ENCODE measurements around the gene PARD6G.

PARD6G gene

DNA sequence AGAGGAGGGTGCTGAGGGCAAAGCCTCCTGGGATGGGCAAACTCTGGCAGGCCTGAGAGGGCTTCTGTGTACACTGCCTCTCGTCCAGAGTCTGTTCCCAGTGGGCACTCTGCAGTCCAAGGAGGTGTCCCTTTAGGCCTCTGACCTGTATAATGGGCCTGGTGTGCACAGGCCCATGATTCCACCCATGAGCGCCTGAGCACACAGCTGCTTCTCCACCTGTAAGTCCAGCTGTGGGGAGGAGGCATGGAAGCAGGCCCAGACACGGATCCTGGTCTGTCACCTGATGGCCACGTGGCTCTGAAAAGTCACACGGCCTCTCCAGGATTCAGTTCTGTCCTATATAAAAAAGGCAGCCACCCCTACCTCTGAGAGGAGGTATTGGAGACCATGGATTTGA is 57.0 kb downstream of the PARD6G start:
- no peak for DNase-seq (ENCODE audit: low spot score)

DNA sequence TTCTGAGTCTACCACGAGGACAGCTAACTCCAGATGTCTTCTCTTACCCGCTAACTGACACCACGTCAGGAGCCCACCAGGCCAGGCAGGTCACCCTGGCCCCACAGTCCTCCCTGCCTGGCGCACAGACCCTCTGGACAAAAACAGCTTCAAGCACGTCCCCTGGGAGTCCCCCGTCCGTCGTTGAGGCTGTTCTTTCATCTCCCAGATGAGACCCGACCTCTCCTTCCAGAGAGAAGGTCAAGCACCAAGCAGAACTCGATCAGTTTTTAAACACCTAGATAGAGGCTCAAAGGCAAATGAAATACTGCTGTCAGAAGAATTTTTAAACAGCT is 57.8 kb downstream of the PARD6G start:
- no peak for DNase-seq (ENCODE audit: low spot score)

DNA sequence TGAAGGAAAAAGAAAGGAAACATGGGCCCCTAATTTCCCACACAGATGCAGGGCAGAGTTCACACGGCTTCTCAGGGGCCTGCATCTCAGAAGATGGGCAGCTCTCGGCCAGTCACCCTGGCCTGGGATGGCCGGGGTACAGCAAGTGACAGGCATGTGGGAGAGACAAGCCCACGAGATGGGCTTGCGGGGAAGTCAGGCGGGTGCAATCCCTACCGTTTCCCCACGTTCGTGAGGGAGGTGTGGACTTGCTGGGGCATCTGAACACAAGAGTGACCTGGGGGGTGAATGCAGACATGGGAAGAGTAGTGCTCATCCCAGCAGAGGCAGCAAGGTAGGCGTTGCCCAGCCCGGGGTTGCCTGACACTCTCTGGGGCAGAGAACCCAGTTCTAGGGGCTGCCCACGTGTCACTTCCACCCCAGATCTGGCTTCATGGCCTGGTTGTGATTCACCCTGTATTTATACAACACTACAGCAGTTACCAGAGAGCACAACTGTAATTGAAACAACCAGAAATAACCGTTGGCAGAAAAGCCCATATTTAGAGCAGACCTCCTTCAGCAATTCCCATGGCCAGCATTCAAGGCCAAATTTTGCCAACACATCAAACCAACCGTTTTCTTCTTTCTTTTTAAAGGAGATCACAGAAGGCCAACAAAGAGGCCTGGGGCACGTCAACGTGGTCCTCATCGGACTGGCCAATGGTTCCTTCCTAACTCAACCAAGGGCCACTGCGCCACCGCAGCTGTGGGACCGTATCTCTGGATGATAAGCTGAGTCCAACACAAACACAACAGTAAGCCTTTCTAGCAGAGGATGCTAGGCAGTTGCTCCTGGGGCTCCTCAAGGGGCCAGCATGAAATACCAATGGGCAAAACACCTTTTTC is 58.4 kb downstream of the PARD6G start:
- DNase-seq (ENCODE audit: low spot score) = no peak

DNA sequence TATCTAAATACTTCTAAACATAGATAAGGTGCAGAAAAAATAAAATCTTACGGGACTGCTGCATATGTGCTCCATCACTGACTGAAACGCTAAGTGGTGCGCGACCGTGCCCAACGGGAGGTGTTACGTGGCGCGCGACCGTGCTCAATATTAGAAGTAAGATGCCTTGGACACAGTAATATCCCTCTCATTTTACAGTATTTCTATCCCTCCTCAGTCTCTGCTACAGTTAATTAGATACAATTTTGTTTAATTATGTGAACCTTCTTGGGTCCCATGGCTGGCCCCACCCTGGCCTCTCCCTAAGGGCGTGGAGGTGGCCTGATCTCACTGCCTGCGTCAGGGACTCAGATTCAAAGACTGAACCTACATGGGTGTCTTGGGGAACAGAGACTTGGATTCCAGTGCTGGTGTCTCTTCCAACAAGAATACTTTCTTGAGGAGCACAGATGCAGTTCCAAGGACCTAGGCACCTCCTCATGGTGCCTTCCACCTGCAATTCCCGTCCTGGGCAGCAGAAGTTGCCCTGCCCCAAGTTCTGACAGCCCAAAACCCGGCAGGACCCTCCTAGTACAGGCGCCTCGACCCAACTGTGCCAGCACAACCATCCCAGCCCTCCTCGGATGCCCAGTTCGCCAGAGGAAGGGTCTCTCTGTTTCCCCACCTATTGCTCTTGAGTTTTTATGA is 59.2 kb downstream of the PARD6G start:
- no peak for DNase-seq (ENCODE audit: low spot score)

DNA sequence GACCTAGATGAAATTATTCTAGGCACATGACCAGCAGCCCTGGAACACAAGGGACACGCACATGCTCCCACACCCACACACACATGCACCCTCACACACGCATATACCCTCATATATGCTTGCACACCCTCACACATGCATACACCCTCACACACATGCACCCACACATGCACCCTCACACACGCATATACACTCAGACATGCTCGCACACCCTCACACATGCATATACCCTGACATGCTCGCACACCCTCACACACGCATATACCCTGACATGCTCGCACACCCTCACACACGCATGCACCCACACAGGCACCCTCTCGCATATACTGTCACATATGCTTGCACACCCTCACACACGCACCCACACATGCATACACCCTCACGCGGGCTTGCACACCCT is 61.8 kb downstream of the PARD6G start:
- no peak for DNase-seq (ENCODE audit: low spot score)

DNA sequence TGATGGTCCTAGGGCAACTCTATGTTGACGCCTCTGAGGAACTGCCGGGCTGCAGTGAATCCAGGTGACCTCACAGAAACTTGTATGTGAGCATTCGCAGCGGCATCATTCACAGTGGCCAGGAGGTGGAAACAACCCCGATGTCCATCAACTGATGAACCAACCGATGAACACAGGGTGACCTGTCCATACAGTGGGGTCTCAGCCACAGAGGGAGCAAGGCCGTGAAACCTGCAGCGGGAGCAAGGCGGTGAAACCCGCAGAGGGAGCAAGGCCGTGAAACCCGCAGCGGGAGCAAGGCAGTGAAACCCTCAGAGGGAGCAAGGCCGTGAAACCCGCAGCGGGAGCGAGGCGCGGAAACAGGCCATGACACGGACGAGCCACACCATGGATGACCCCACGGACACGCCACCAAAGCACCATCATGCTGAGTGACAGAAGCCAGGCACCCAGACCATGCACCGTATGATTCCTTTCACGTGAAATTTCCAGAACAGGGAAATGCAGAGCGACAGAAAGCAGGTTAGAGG is 63.0 kb downstream of the PARD6G start:
- no peak for DNase-seq (ENCODE audit: low spot score)

DNA sequence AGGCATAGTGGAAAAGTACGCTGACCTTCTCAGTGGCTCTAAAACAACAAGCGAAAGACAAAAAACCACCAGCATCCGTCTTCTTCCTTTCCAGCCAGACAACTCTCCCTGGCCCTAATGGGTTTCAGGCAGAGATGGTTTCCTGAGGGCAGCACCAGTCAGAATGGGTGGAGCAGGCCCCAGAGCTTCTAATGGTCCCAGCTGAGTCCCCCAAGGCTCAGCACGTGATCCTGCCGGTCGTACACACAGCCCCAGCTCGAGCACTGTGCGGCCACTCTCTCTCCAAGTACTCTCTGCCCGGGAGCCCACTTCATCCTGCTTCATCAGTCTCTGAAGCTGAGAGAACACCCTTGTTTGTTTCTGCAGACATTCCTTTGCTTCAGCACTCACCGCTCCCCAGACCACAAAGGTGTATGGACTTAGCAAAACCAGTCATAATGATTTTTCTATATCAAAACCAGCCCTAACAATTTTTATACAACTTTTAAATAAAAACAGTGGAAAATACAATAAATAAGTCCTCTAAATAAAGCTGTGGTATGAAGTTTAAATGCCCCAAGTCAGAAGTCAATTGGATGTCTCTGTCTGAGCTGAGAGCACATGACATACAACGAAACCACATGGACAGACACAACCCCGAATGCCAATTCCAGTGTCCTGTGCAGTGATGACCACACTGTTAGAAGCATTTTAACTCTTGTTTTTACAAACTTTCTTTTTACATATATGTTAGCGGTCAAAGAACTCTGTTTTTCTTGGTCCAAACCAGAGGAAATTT is 63.9 kb downstream of the PARD6G start:
- no peak for DNase-seq (ENCODE audit: low spot score)

DNA sequence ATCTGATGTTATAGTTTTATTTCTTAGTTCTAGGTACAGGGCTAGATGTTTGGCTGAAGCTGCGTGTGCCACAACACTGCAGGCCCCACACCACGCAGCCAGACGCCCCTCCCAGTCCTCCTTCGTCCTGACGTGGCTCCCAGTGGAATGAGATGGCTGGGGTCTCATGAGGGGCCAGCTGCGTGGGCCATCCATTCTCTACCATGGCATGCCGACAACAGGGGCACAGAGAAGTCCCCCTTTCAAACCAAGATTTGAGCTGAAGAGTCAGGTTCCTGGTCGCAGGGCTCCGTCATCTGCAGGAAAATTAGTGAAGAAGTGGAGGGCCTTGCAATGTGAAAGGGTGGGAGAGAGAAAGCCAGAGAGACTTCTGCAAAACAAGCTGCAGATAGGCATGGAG is 64.5 kb downstream of the PARD6G start:
- DNase-seq (ENCODE audit: low spot score) = no peak

DNA sequence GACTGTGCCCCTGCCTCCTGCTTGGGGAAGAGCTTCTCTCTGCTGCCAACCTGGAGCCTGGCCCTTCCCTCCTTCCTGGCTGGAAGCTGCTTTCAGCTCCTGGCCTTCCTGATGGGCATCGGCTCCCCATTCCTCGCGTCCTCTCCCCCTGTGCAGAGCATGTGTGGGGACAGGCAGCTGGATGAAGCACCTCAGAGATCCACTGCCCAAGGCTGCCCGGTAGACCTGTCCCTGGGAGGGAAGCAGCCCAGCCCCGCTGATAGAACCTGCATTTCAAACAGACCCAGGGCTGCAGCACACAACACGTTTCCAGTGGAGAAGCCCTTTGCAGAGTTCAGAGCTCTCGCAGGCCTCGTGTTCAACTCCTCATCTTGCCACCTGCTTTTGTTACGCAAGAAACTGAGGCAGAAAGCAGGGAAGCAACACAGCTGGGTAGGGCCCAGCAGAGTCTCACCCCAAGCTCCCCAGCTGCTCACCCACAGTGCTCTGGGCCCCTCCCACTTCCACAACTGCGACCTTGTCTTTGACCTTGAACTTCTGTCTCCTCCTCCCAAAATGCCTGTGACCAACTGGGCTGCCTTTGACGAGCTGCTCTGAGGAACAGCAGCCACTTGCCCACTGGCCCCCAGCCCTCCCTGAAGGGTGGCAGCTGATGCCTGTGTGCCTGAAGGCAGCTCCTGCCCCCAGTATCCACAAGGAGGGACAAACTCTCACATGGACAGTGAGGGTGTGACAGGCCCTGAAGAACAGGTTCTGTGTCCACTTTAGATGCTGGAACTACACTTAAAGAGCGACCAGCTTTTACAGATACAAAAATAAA is 65.5 kb downstream of the PARD6G start:
- DNase-seq (ENCODE audit: low spot score) = no peak

DNA sequence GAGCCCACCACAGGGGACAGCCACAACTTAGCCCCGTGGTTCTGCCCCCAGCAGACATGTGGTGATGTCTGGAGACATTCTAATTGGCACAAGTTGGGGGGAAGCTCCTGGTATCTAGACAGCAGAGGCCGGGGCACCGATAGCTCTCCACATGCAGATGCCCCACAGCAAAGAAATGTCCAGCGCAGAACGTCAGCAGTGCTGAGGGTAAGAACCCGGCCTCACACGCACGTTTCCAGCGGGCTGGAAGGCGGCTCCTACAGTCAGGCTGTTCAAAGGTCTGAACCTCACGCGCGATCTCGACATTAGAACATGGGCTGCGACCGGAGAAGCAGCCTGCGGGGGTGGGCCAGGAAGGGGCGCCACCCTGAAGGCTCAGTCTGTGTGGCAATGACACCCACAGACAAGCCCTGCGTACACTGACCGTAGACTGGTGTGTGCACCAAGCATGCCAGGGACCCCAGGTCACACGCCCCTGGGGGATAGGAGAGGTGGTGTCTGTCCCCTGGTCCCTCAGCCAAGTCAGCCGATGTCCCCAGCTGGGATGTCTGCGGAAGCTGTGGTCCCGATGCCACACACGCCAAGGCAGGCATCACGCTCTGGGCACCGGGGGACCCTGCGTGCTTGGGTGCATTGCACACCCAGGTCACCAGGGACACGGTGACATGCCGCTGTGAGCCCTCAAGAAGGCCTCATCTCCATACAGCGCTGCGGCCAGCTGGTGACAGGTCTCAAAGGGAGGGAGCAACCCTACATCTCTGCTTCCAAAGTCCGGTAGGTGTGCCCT is 66.3 kb downstream of the PARD6G start:
- DNase-seq (ENCODE audit: low spot score) = no peak

DNA sequence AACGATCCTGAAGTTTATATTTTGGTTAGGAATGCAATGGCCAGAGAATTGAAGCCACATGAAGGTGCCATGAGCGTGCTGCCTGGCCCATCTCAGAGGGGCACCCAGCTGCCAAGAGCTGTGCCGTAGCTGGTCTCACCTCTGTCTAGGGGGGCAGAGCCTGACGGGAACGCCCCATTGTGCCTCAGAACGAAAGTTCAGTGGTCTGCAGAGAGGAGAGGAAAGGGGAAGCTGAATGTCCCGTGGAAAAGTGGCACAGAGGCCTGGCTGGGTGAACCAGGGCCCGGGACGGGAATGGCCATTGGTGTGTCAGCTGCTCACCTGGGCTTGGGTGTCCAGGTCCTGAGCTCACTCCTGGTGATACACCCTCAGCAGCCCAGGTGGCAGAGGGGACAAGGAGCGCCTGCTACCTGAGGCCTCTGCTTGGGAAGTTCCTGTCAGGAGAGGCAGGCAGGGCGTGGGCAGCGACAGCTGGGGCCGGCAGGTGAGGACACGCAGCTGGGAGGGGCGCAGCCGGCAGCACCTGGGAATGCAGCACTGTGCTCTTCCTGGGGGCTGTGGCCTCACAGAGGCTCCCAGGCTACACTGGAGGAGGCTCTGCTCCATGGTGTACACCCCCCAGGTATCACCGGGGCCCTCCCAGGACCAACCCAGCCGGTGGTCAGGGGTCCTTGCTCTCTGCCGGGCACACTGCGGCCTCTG is 67.3 kb downstream of the PARD6G start:
- DNase-seq (ENCODE audit: low spot score) = no peak

DNA sequence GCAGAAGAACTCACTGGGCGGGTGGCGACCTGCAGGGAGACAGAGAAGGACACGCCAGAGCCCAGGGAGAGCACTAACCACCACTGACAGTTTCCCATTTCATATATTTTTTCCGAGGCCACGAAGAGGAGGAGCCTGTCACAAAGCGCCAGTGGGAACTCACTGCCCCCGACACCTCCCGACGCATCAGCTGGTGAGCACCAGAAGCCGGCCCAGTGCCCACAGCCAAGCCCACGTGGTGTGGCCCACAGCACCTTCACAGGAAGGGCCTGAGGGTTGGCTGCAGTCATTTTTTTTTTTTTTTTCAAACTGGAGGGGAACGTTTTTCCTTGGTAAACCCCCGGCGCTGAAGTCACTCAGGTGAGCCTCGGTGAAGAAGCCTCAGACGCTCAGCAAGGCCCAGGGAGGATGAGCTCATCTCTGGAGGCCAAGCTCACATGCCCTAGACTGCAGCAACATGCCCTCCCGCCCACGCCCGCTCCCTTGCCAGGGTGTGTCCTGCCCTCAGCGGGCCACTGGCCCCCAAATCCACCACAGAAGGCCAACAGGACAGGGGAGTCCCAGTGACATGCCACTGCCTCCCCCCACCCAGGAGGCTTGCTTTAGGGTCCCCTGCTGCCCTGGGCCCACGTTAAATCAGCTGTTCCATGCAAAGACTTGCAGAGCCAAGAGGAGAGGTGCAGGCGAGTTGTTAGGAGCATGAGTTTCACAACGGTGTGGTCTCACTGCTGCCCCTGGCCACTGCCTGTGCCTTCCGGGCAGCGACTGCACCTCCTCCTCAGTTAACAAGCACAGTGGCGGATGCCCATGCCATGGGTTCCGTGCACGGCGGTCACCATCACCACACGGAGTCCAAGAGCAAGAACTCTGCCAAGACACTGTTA is 68.1 kb downstream of the PARD6G start:
- DNase-seq (ENCODE audit: low spot score) = no peak

DNA sequence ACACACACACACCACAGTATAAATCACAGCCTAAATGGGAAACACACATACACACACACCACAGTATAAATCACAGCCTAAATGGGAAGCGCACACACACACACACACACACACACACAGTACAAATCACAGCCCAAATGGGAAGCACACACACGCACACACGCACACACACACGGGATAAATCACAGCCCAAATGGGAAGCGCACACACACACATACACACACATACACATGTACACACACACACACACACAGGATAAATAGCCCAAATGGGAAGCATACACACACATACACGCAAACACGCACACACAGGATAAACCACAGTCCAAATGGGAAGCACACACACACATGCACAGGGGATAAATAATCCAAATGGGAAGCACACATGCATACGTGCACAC is 70.2 kb downstream of the PARD6G start:
- DNase-seq (ENCODE audit: low spot score) = no peak

DNA sequence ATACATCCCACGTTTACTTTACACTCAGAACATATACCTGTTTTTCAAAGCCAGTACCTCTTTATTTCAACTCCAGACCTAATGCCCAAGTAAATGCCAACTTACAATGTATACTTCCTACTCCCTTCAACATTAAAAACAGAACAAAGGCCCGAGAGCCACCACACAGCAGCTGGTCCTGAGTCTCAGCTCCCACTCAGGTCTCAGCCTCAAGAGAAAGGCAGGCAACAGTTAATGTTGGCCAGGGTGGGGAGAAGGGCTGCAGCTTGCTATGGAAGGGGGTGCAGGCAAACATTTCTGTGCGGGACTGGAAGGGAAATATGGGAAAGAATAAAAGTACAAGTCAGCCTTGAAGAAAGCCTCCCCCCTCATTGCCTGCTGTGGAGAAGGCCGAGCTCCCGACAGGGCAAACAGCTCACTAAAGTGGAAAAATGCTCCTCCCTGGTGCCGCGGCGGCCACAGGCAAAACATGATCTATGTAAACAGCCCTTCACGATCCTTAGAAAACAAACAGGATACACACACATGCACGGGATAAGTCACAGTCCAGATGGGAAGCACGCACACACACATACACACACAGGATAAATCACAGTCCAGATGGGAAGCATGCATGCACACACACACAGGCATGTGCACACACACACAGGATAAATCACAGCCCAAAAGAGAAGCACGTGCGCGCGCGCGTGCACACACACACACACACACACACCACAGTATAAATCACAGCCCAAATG is 70.8 kb downstream of the PARD6G start:
- DNase-seq (ENCODE audit: low spot score) = no peak

DNA sequence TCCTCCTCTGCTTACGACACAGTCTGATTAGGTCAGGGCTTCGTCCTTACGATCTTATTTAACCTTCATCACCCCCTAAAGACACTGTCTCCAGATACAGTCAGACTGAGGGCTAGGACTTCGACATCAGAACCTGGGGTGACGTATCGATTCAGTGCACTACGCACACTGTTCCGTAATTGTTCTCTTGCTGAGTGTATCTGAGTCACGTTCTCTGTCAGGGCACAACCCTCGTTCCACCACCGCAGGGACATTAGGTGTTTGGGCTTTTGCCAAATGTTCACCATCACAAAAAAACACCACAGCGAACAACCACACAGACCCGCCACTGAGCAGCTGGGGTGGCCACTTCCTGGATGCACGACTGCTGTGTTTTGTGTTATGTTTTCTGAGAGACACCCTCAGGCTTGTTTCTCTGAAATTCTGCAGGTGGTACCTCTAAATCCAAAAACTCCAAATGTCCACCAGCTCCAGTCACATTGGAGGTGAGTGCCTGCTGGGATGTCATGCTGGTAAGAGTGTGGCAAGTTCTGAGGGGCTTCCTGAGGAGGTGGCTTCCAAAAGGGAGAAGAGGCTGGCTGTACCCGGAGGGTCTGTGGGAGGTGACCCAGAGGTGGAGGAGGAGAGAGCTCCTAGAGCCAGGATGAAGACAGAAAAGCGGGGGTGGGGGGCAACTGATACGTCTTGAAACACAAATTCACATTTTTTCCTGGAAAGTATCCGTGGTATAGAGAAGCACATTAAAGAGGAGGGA is 71.7 kb downstream of the PARD6G start:
- no peak for DNase-seq (ENCODE audit: low spot score)

DNA sequence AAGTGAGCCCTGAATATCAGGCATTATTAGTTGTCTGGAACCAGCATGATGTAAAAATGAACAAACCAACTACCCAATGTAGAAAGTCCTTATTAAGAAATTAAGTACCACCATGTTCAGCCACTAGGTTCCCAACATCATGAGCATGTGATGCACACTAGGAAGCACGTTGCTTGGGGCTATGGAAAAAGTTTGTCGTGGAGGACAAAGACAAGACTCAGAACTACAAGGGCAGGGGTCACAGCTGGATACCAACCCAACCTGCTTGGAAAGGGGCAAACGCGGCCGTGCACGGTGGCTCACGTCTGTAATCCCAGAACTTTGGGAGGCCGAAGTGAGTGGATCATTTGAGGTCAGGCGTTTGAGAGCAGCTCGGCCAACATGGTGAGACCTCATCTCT is 74.3 kb downstream of the PARD6G start:
- no peak for DNase-seq (ENCODE audit: low spot score)

DNA sequence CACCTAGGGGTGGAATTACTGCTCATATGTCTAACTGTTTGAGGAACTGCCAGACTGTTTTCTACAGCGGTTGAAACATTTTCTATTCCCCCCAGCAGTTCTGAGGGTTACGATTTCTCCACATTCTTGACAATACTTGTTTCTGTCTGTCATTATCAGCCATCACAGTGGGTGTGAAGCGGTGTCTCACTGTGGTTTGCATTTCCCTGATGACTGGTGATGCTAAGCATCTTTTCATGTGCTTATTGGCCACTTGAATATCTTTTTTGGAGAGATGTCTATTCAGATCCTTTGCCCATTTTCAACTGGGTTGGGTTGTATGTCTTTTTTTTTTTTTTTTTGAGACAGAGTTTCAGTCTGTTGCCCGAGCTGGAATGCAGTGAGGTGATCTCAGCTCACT is 75.3 kb downstream of the PARD6G start:
- DNase-seq (ENCODE audit: low spot score) = no peak
